Gastroesophageal sphincter (tissue), 4 donors: Measurements from ENCODE around the gene FLOT2. TPM values are rescaled to one million over a fixed set of nuclear protein-coding genes. Genes with fewer than 3 reads are reported as not detected.

ENCODE experiments used
- ATAC-seq: fragments of 150-250 bp; one replicate; pipeline ENCODE4 v1.9.1; 2016; ENCODE audit warnings: mild to moderate bottlenecking, moderate library complexity
- H3K27ac ChIP-seq, 4 donors: fragments of 200-600 bp; sonication (generic) in 3 of 4; 1 replicate in 3 of 4; 2 replicates in 1 of 4; pipeline ENCODE4 v1.5.1; 2016 to 2019
- H3K27me3 ChIP-seq: fragments of 200-600 bp; sonication (generic); one replicate; pipeline ENCODE4 v1.5.1; 2019
- H3K36me3 ChIP-seq, 2 donors: fragments of 200-600 bp; sonication (generic); one replicate each; pipeline ENCODE4 v1.5.1; 2019; ENCODE audit warnings: control low read depth in 1 of 2
- H3K4me1 ChIP-seq, 3 donors: fragments of 200-600 bp; sonication (generic); 1 replicate in 2 of 3; 2 replicates in 1 of 3; pipeline ENCODE4 v1.5.1; 2016 to 2019; ENCODE audit warnings: control low read depth in 2 of 3
- H3K4me3 ChIP-seq, 2 donors: fragments of 200-600 bp; sonication (generic); one replicate each; pipeline ENCODE4 v1.5.1; 2019; ENCODE audit warnings: mild to moderate bottlenecking in 1 of 2, moderate library complexity in 1 of 2
- H3K9me3 ChIP-seq, 3 donors: fragments of 200-600 bp; sonication (generic); one replicate each; pipeline ENCODE4 v1.5.1; 2017 to 2019; ENCODE audit warnings: control low read depth in 2 of 3
- CTCF ChIP-seq, 4 experiments: fragments of 200-600 bp in 2 of 4; fragments of 450-650 bp in 2 of 4; sonication (generic) in 1 of 4; IDR thresholded peaks; one replicate each; pipeline ENCODE4 v1.5.1; 2017 to 2019; ENCODE audit warnings: antibody characterized with exemption in 4 of 4, mild to moderate bottlenecking in 2 of 4, moderate library complexity in 2 of 4
- EP300 ChIP-seq: sonication (generic); formaldehyde crosslinking; IDR thresholded peaks from one replicate; pipeline ENCODE4 v1.6.1; 2017; ENCODE audit warnings: antibody characterized with exemption, mild to moderate bottlenecking
- POLR2A ChIP-seq, 2 donors: fragments of 450-650 bp; IDR thresholded peaks; one replicate each; pipeline ENCODE4 v1.6.1; 2017; ENCODE audit warnings: antibody characterized with exemption in 2 of 2, mild to moderate bottlenecking in 2 of 2, moderate library complexity in 1 of 2
- POLR2AphosphoS5 ChIP-seq: sonication (generic); formaldehyde crosslinking; IDR thresholded peaks from one replicate; pipeline ENCODE4 v1.6.1; 2017; ENCODE audit warnings: antibody characterized with exemption
- WGBS, 2 donors: methylation state at CpG; one replicate each; pipeline ENCODE4 v1.1.5; 2018; ENCODE audit warnings: low coverage in 1 of 2; 5-methylcytosine and 5-hydroxymethylcytosine counted together
- total RNA-seq, 4 donors: library from RNA; depleted of rRNA; stranded (reverse); fragments of >200 nt; gene quantifications; one replicate each; pipeline ENCODE4 v1.1.0, GENCODE V29; 2016

FLOT2 gene
- total RNA-seq, 4 donors from 2014 or later = 71.6 to 107 (median 91.2) TPM

GRCh38 chr17:28861393-28862203 lies 35.9 kb downstream of the FLOT2 start:
- H3K4me3 ChIP-seq = no peak overlapping the region
- TF ChIP-seq POLR2AphosphoS5 (no peak), EP300 (no peak), POLR2A (IDR thresholded peaks at IDR 0.05) (no peak), CTCF (IDR thresholded peaks at IDR 0.05) (no peak)
- ATAC-seq = no peak
- WGBS, 2 donors = 0 to 33% methylated on average over 1 to 2 of the region's 8 CpGs
- no peaks in the 10 kb centered on the region for H3K9me3 ChIP-seq
- no peak overlapping the region for H3K27ac ChIP-seq
- no peaks in the 10 kb centered on the region for H3K4me1 ChIP-seq
- no peaks in the 10 kb centered on the region for H3K27me3 ChIP-seq
- H3K36me3 ChIP-seq = peaks cover 0 to 52% of the 10 kb centered on the region in 2 donors

- TF ChIP-seq POLR2A (IDR thresholded peaks at IDR 0.05) (no peak), POLR2AphosphoS5 (no peak), EP300 (no peak), CTCF (IDR thresholded peaks at IDR 0.05) (no peak)
- Histone ChIP-seq H3K27ac (no peak overlapping the region), H3K27me3 (no peaks in the 10 kb centered on the region), H3K4me3 (no peak overlapping the region), H3K36me3 (peaks cover 0 to 59% of the 10 kb centered on the region in 2 donors), H3K4me1 (peaks cover 0 to 10% (median 3%) of the 10 kb centered on the region in 3 donors), H3K9me3 (no peaks in the 10 kb centered on the region)
- 84 to 93% methylated on average over 4 of the region's 4 CpGs for WGBS, 2 donors
- no peak for ATAC-seq
Measured at GRCh38 chr17:28860363-28860808, 37.1 kb downstream of the FLOT2 start.

- no peak overlapping the region for H3K27ac ChIP-seq
- no peak for ATAC-seq
- H3K36me3 ChIP-seq = peaks cover 0 to 59% of the 10 kb centered on the region in 2 donors
- H3K4me3 ChIP-seq = no peak overlapping the region
- H3K9me3 ChIP-seq = no peaks in the 10 kb centered on the region
- peaks cover 0 to 18% (median 5%) of the 10 kb centered on the region in 3 donors for H3K4me1 ChIP-seq
- no peaks in the 10 kb centered on the region for H3K27me3 ChIP-seq
- TF ChIP-seq CTCF (IDR thresholded peaks at IDR 0.05) (no peak), POLR2AphosphoS5 (no peak), EP300 (no peak), POLR2A (IDR thresholded peaks at IDR 0.05) (no peak)
- no CpG with 5 or more reads among the region's 2 CpGs for WGBS, 2 donors
Measured at GRCh38 chr17:28858801-28859355, 38.7 kb downstream of the FLOT2 start.

GRCh38 chr17:28857905-28858800 lies 39.4 kb downstream of the FLOT2 start:
- Histone ChIP-seq H3K4me3 (no peak overlapping the region), H3K27ac (no peak overlapping the region), H3K9me3 (no peaks in the 10 kb centered on the region), H3K27me3 (no peaks in the 10 kb centered on the region), H3K36me3 (peaks cover 0 to 59% of the 10 kb centered on the region in 2 donors), H3K4me1 (peaks cover 0 to 18% (median 5%) of the 10 kb centered on the region in 3 donors)
- ATAC-seq = no peak
- TF ChIP-seq CTCF (IDR thresholded peaks at IDR 0.05) = no peak
- TF ChIP-seq POLR2A (IDR thresholded peaks at IDR 0.05) = no peak
- no peak for TF ChIP-seq POLR2AphosphoS5
- TF ChIP-seq EP300 = no peak
- WGBS, 2 donors = 100% methylated on average over 1 of the region's 3 CpGs; no CpG with 5 or more reads in 1 of the 2 donors
